ENCODE measurements around the gene PLBD2. TPM values are rescaled to one million over a fixed set of nuclear protein-coding genes. Genes with fewer than 3 reads are reported as not detected.

Gene PLBD2
- total and polyA plus RNA-seq, 9 of the 15 experiments (the other 6 are each of a cell fraction or from before 2014, with no cell fraction given), result 2.4 to 37.4 (median 6.0) TPM

GRCh38 chr12:113424915-113425823 lies 66.8 kb downstream of the PLBD2 start (continued):
- no peak for TF ChIP-seq ZNF197 (CRISPR knock-in tag; IDR thresholded peaks at IDR 0.05; ENCODE audit: low read depth)
- TF ChIP-seq, protein P1, sequence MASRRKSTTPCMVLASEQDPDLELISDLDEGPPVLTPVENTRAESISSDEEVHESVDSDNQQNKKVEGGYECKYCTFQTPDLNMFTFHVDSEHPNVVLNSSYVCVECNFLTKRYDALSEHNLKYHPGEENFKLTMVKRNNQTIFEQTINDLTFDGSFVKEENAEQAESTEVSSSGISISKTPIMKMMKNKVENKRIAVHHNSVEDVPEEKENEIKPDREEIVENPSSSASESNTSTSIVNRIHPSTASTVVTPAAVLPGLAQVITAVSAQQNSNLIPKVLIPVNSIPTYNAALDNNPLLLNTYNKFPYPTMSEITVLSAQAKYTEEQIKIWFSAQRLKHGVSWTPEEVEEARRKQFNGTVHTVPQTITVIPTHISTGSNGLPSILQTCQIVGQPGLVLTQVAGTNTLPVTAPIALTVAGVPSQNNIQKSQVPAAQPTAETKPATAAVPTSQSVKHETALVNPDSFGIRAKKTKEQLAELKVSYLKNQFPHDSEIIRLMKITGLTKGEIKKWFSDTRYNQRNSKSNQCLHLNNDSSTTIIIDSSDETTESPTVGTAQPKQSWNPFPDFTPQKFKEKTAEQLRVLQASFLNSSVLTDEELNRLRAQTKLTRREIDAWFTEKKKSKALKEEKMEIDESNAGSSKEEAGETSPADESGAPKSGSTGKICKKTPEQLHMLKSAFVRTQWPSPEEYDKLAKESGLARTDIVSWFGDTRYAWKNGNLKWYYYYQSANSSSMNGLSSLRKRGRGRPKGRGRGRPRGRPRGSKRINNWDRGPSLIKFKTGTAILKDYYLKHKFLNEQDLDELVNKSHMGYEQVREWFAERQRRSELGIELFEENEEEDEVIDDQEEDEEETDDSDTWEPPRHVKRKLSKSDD (conservative IDR thresholded peaks at IDR 0.05; ENCODE audit: low read length), result no peak
- TF ChIP-seq CBX1 (IDR thresholded peaks at IDR 0.05; ENCODE audit: low read depth), result peak; percentile 89
- TF ChIP-seq ZNF165 (CRISPR knock-in tag; IDR thresholded peaks at IDR 0.05; ENCODE audit: borderline replicate concordance), result no peak
- no peak for TF ChIP-seq TFE3 (CRISPR knock-in tag; IDR thresholded peaks at IDR 0.05)
- TF ChIP-seq KAT7 (CRISPR knock-in tag; IDR thresholded peaks at IDR 0.05; ENCODE audit: borderline replicate concordance), result no peak
- TF ChIP-seq, protein P2, sequence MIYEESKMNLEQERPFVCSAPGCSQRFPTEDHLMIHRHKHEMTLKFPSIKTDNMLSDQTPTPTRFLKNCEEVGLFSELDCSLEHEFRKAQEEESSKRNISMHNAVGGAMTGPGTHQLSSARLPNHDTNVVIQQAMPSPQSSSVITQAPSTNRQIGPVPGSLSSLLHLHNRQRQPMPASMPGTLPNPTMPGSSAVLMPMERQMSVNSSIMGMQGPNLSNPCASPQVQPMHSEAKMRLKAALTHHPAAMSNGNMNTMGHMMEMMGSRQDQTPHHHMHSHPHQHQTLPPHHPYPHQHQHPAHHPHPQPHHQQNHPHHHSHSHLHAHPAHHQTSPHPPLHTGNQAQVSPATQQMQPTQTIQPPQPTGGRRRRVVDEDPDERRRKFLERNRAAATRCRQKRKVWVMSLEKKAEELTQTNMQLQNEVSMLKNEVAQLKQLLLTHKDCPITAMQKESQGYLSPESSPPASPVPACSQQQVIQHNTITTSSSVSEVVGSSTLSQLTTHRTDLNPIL (CRISPR knock-in tag; IDR thresholded peaks at IDR 0.05), result no peak
- TF ChIP-seq MTA3 (IDR thresholded peaks at IDR 0.05; ENCODE audit: borderline replicate concordance), result no peak
- no peak for TF ChIP-seq NFXL1 (CRISPR knock-in tag; IDR thresholded peaks at IDR 0.05)
- no peak for TF ChIP-seq ZBTB5 (IDR thresholded peaks at IDR 0.05)
- TF ChIP-seq HDAC1 (IDR thresholded peaks at IDR 0.05), result no peak; a peak in 1 of 4 replicates
- peak; percentile 80 for TF ChIP-seq ETV1 (tag; conservative IDR thresholded peaks at IDR 0.05; ENCODE audit: low read depth)
- peak; percentile 79; the same call in 1 of the 2 replicates for TF ChIP-seq PTBP1 (IDR thresholded peaks at IDR 0.05; ENCODE audit: low read depth, low read length)
- TF ChIP-seq PHTF2 (CRISPR knock-in tag; IDR thresholded peaks at IDR 0.05), result no peak
- TF ChIP-seq ARID2 (IDR thresholded peaks at IDR 0.05), result 0 out of 2 replicates have a peak, but pooled peaks have one; percentile 66
- TF ChIP-seq U2AF2 (optimal IDR thresholded peaks at IDR 0.05; ENCODE audit: low read depth, low read length), result no peak
- no peak for TF ChIP-seq PHF21A (IDR thresholded peaks at IDR 0.05; ENCODE audit: borderline replicate concordance, low read depth)

All from K562 (cell line).